GM19324 (cell line): ENCODE measurements around the gene SORCS1.

Experiments
- ATAC-seq: cut with Tn5 transposase; IDR thresholded peaks from one replicate; pipeline ENCODE4 v1.9.1; 2021; ENCODE audit warnings: mild to moderate bottlenecking, moderate library complexity; ENCODE audit not compliant: unreplicated experiment, low FRiP score

The SORCS1 gene

DNA sequence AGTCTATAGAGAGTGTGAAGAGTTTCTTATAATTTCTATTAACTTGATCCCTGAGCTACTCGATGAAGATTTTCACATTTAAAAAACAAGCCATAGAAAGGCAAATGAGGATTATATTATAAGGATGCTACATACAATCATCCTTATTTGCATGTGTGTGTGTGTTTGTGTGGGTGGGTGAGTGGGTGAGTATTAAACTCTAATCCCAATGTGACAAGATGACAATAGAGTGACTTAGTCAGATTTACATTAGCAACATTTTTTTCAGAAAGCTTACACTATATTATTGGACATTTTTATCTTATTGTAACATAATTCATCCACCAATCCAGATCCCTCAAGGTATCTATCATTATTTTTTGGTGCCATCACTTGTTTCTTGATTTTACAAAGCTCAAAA lies 331.7 kb downstream of the SORCS1 start:
- no peak for ATAC-seq

DNA sequence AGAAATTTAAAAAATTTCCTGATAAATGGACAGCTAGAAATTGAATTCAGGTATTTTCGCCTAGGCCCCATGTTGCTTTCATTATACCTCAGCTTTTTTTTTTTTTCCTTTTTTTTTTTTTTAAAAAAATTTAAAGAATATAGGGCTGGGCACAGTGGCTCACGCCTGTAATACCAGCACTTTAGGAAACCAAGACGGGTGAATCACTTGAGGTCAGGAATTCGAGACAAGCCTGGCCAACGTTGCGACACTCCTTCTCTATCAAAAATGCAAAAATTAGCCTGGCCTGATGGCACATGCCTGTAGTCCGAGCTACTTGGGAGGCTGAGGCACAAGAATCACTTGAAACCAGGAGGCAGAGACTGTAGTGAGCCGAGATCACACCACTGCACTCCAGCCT lies 334.0 kb downstream of the SORCS1 start:
- ATAC-seq: no peak

DNA sequence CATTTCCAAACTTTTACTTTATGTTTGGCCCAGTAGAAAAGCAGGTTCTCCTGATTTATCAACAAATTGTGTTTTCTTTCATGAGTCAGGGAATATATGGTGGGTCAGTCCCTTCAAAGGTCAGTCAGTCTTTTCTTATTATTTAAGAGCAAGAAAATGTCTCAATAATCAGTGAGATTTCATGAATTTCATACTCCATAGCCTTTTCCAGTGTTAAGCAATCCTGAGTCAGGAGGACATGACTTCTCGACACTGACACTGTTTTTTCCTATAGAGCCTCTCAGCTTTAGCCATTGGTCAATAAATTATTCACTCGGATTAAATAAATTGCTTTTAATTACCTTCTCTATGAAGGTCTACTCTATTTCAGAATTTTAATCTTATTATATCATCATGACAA lies 334.5 kb downstream of the SORCS1 start:
- ATAC-seq: no peak

DNA sequence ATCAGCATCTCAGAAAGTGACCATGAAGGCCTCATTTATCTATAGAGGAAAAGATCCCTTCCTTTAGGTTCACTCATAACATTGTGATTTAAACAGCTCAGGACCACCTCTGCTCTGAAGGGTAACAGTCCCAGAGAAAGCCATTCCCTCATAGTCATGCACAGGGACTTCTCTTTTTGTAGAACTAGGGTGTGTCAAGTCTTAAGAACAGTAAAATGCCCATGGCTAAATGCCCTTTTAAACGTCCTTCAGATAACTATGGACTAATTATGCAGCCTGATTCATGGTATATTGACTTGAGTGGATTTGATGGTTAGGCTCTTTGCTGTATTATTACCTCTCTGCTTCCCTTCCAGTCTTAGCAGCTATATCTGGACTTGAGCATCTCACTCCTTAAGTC lies 337.8 kb downstream of the SORCS1 start:
- no peak for ATAC-seq

DNA sequence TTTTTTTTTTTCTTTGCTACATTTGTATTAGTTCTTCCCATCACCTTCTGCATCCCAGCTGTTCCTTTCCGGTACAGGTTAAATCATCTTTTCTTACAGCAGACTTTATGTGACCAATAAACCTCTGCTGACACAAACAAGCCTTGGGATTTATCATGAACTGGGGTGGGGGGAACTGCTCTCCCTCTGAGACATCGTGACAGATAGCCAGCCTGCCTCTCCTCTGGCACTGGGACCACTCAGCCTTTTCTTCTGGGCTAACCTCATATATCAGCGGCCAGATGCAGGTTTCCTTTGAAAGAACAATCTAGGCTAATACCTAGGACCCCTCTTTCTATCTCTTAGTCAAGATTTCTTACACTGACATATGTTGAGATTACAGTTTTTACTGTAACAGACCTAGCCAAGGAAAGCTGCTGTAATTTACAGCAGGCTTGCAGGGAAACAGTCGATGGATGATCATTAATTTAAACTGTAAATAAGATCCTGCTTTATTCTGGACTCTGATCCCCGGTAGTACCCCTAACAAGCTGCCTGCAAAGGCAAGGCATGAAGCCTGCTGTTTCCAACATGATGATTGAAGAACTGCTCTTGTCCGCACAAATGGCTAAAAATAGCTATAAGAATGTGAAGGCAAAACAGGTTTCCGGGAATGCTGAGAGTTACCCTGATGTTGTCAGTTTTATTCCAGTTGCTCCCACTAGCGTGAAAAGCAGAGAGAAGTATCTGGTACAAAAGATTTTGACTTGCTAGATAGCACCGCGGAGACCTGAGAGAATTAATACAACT lies 338.7 kb downstream of the SORCS1 start:
- no peak for ATAC-seq

DNA sequence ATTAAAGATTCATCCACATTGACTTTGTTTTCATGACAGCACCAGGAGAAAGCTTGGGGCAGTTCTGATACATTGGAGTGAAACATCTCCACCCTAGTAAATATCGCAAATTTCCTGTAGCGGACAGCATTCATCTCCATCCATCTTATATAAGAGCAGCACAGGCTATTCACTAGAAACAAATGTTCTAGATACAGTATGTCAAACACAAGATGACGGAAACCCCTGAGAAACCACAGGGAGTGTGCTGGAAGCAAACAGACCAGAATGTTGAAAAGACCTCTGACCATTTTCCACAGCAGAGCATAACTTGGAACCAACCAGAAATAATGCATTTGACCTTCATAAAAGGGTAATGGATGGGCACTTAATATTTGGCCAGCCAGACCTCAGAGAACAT lies 343.9 kb downstream of the SORCS1 start:
- no peak for ATAC-seq

DNA sequence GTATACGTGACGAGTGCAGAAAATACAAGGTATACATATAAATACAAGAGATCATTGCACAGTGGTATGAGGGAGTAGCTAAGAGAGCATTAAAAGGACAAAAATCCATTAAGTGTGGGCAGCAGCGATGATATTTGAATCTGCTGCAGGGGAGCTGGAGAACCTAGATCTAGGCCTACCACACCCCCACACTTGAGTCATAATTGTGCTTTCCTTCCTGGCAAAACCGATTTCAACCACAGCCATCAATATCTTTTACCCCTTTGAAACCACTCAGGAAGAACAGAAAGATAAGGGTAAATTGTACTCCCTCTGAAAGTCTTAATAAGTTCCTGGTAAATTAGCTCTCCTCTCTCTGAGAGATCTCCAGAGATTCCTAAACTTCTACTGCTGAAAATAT lies 345.0 kb downstream of the SORCS1 start:
- ATAC-seq: no peak

DNA sequence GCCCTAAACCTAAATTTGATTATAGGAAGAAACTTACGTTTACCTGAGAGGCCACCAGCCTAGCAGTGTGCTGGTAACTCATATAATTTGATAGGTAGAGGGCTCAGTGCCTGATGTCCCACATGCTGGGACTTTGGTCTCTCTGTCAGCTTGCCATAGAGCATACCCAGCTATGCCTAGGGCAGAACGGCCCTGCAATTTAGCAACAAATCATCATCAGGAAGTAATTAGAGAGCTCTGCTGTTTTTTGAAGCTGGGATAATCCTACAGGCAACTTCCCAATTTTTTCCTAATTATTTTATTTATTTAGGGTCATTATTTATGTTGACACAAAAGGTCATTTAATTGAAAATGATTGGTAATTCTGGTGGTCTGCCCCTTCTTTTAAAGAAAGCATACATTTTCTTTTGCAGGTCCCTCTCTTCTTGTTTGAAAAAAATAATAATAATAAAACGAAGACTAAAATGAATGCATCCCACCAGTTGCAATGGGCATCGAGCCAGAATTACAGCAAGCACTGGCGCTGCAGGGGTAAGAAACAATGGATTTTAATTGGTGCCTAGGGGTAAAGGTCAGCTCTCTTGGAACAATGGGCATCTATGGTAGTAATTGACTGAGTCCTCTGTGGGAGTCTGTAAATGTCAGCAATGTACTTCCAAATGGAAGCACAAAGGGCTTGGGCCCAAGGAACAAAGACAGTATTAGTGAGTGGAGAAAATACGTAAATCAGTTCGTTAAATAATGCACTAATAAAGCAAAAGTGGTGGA lies 348.0 kb downstream of the SORCS1 start:
- no peak for ATAC-seq

DNA sequence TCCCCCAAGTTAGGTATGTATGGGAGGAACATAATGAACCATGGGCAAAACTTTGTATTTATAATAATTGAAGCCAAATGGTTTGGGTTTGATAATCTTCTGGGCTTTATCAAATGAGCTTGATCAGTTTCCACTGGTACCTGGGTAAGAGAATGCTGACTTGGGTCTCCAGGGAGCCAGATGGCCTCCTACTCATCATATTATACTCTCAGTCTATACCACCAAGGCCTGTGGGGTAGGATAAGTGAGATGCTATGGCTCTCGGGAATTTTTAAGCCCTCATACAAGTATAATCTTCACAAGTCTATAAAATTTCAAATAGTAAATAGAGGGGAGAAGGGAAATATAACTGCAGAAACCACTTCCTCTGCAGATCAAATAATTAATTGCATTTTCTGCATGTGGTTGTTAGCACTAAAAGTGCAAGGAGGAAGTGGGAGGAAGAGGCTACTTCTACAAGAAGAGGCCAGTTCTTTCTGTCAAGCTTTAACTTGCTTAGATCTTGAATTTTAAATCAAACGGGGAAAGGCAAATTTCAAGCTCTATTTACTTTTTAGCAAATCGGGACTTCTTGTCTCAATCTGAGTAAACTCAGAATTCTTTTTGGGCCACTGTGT lies 349.0 kb downstream of the SORCS1 start:
- no peak for ATAC-seq

DNA sequence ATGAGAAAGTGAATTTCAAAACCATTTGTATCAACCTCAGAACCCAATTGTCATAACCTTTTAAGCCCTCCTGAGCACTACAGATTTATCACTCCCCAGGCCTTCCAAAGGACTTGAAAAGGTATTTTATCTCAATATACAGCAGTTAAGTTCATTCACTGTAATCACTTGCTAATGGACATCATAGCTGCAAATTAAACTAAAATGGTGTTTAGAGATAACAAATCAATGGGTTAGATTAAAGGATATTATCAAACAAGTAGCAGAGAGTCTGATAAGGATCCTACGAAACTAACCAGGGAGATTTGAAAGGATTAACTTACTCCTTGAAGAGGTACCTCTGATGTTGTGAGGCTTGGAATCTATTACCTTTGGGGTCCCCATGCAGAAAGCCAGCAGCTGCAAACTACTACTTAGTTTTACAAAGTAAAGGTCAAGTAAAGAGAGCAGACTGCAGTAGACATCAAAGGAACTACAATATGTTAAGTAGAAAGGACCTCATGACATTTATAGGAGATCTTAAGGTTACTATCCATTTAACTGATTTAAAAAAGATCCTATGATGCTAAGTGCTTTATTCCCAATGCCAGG lies 359.4 kb downstream of the SORCS1 start:
- no peak for ATAC-seq

DNA sequence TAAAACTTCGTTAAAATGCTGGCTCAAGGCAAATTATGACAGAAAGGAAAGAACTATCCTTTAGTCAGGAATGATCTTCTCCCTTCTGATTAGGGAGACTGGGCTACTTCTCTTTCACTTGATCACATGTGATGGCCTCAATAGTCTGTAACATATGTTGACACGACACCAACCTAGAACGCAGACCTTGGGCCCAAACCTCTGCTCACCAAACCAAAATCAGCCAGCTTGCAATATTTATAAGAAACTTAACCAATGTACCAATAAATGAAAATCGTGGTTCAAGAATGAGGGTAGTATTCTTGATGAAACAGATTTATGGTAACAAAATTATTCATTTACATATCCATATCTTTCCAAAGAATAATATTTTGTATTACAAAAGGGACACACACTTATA lies 361.6 kb downstream of the SORCS1 start:
- no peak for ATAC-seq

DNA sequence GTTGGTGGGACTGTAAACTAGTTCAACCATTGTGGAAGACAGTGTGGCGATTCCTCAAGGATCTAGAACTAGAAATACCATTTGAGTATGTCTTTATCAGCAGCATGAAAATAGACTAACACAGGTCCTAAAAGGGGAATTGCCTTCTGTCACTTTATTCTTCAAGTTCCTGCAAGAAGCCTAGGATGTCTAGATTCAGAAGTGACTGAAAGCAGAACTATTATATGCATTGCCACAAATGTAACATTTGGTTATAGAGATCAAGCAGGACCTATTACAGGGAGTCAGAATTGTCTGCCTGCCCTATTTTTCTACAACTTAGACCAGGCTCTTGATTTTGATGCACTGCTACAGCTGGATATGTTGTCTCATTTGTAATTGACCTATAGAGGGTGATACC lies 364.7 kb downstream of the SORCS1 start:
- ATAC-seq: no peak

DNA sequence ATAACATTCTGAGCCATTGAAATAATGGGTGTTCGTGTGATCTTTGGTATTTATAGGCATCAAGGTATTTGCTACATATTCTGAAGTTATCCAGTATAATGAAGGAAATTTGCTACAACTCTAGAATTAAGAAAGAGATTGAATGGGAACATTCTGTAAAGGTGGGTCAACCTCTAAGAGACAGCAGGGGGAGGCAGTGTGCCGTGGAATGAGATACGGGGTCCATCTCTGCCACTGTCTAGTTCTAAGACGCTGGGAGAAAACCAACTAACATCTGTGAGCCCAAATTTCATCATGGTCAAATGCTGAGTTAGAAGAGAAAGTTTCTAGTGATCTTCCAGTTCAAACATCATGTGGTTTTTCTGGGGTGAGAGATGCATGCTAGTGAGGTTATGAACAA lies 368.9 kb downstream of the SORCS1 start:
- peak; percentile 88 for ATAC-seq

DNA sequence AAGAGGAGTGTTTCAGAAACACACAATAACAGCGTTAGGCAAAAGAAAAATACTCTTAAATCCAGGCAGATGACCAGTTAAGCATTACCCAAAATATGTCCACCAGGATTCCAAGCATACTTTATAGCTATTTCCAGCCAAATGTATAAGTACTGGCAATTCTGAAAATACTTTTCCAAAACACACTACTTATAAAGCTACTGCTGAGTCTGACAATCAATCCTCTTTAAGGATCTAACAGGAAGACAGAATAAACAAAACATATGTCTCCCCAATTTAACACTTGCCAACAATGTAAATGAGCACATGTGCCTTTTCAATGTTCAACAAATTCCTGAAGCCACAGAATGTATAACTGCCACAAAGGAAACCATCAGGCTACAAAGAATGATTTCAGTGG lies 370.9 kb downstream of the SORCS1 start:
- ATAC-seq: no peak

DNA sequence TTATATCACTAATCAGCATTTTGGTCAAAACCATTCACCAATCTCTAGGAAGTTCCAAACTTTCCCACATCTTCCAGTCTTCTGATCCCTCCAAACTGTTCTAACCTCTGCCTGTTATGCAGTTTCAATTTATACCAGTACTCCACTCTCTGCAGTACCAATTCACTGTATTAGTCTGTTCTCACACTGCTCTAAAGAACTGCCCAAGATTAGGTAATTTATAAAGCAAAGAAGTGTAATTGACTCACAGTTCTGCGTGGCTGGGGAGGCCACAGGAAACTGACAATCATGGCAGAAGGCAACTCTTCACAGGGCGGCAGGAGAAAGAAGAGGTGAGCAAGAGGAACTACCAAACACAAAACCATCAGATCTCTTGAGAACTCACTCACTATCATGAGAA lies 374.9 kb downstream of the SORCS1 start:
- ATAC-seq: no peak

DNA sequence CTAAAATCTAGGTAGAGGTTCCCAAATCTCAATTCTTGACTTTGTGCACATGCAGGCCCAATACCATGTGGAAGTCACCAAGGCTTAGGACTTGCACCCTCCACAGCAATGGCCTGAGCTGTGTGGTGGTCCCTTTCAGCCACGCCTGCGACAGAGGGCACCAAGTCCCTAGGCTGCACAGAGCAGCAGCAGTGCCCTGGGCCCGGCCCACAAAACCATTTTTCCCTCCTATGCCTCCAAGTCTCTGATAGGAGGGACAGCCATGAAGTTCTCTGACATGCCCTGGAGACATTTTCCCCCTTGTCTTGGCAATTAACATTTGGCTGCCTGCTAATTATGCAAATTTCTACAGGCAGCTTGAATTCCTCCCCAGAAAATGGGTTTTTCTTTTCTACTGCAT lies 375.5 kb downstream of the SORCS1 start:
- ATAC-seq: no peak

DNA sequence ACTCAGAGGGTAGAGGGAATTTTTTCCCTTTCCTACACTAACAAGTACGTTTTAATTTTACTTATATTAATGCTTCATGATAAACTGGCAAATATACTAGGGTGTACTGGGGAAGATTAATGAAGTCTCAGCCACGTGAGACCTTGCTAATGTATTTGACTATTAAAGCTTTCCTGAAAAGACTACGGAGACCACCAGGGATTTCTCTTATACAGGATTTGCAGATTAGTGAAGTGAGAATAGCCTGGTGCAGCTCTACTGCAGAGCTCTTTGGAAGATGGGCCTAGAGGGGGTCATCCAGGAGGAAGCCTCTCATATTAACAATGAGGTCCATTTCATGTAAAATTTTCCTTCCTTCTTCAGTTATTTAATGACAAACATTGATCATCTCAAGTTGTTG lies 379.0 kb downstream of the SORCS1 start:
- ATAC-seq: no peak

DNA sequence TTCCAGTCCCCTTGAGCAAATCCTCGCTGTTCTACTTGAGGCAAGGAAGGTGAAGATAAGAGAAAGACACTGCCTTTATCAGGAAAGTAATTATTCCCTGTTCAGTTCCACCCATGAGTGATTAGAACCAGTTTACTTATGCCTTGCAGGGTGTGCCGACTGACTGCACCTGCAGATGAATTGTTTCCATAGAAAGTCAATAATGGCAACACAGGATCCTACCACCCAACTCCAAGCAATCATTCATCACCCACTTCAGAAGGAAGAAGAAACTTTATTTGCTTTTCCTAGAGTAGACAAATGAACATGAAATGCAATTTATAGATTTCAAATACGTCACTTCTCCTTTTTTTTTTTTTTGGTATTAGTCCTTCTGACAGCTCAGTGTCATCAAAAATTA lies 383.9 kb downstream of the SORCS1 start:
- no peak for ATAC-seq

DNA sequence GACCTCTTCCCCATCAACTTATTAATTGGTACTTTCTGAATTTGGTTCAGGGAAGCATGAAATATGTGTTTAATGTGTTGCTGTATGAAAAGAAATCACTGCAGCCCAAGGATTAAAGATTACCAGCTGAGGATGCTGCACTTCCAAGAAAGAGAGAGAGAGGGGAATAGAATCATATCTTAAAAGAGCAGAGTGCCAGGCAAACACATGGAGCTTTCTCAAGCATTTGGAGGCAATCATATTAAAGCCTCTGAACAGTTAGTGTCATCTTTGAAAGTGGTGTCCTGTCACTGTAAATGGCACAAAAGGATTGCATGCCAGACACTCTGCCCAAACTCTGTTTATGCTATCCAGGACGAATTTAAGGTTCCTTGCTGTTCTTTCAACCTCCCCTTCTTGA lies 386.7 kb downstream of the SORCS1 start:
- no peak for ATAC-seq

DNA sequence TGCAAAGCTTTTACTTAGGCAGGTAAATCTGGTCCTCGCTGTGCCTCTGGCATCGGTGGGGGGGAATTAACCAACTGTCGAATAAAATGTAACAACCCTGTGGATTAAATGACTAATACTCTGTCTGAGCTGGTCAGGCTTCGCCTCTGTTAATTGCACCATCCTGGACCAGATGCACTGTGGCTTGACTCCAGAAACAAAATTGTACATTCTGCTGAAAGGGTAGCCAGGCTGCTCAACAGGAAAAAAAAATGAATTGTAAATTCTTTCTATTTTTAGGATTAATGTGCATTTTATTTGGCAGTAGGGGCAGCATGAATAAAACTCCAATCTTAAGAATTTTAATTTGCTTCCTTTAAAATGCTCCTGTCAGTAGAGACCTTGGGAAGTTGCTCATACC lies 389.4 kb downstream of the SORCS1 start:
- ATAC-seq: no peak

DNA sequence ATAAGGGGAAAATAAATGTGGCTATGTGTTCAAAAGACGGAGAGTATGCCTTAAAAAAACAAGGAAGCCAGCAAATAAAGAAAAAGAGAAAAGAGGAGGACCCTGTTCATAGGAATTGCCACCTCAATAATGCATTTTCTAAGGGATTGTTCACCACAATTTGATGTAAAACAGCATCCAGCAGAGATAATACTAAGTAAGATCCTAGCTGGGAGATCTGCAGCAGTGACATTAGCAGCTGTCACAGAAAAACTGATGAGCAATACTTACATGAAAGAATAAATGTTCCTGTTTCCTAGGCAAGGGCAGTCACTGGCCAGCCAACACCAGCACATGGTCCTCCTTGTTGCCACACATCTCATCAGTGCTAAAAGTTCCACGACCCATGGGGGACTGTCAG lies 391.5 kb downstream of the SORCS1 start:
- ATAC-seq: no peak
